GM18867 (cell line): ENCODE measurements around the gene MTG2.
"Not testable (repeated sequence)": the region's sequence is repeated elsewhere in the genome, so short reads cannot be mapped to it uniquely, and the experiment has no call there.

Experiments used
- ATAC-seq: cut with Tn5 transposase; IDR thresholded peaks from one replicate; pipeline ENCODE4 v1.9.1; 2021; ENCODE audit warnings: mild to moderate bottlenecking, moderate library complexity; ENCODE audit not compliant: unreplicated experiment

The MTG2 gene

GRCh38 chr20:62143957-62144825 is 38.6 kb upstream of the MTG2 start:
- ATAC-seq = peak; percentile 29

GRCh38 chr20:62145688-62146018 is 37.2 kb upstream of the MTG2 start:
- no peak for ATAC-seq

- ATAC-seq = no peak
Measured at GRCh38 chr20:62146019-62146755, 36.6 kb upstream of the MTG2 start.

GRCh38 chr20:62147125-62147524 is 35.7 kb upstream of the MTG2 start:
- ATAC-seq = no peak

- no peak for ATAC-seq
Measured at GRCh38 chr20:62147528-62147927, 35.3 kb upstream of the MTG2 start.

- ATAC-seq = not testable (repeated sequence)
Measured at GRCh38 chr20:62148383-62148782, 34.4 kb upstream of the MTG2 start.

GRCh38 chr20:62148908-62149314 is 33.9 kb upstream of the MTG2 start:
- ATAC-seq = no peak

GRCh38 chr20:62149532-62150309 is 33.1 kb upstream of the MTG2 start:
- no peak for ATAC-seq

- no peak for ATAC-seq
Measured at GRCh38 chr20:62150310-62150575, 32.6 kb upstream of the MTG2 start.

- ATAC-seq = no peak
Measured at GRCh38 chr20:62151225-62151624, 31.6 kb upstream of the MTG2 start.

- ATAC-seq = no peak
Measured at GRCh38 chr20:62151835-62152364, 30.9 kb upstream of the MTG2 start.

GRCh38 chr20:62155428-62156253 is 27.2 kb upstream of the MTG2 start:
- ATAC-seq = no peak

GRCh38 chr20:62156254-62156556 is 26.6 kb upstream of the MTG2 start:
- no peak for ATAC-seq

GRCh38 chr20:62156592-62157386 is 26.0 kb upstream of the MTG2 start:
- ATAC-seq = no peak

GRCh38 chr20:62157387-62158087 is 25.3 kb upstream of the MTG2 start:
- no peak for ATAC-seq

GRCh38 chr20:62158088-62158400 is 24.8 kb upstream of the MTG2 start:
- no peak for ATAC-seq

GRCh38 chr20:62158541-62158940 is 24.3 kb upstream of the MTG2 start:
- ATAC-seq = no peak

GRCh38 chr20:62159052-62159451 is 23.8 kb upstream of the MTG2 start:
- ATAC-seq = no peak

GRCh38 chr20:62159839-62160238 is 23.0 kb upstream of the MTG2 start:
- ATAC-seq = no peak

GRCh38 chr20:62160253-62160652 is 22.6 kb upstream of the MTG2 start:
- no peak for ATAC-seq
